OCI-LY1 (cell line): Measurements from ENCODE around the gene PRKCE.

Source experiments
- CTCF ChIP-seq: fragments of 200-600 bp; sonication (generic), shearing (Covaris generic); IDR thresholded peaks from 2 replicates; pipeline ENCODE4 v1.5.1; 2017; ENCODE audit warnings: mild to moderate bottlenecking, antibody characterized with exemption, low read length, moderate library complexity, mixed read lengths
- EZH2 ChIP-seq: fragments of 200-600 bp; sonication (generic), shearing (Covaris generic); IDR thresholded peaks from 2 replicates; pipeline ENCODE4 v1.8.0; 2017; ENCODE audit warnings: borderline replicate concordance, mixed run types, mild to moderate bottlenecking, antibody characterized with exemption, low read length, moderate library complexity, mixed read lengths

- TF ChIP-seq CTCF, result no peak
- TF ChIP-seq EZH2, result no peak
Measured at GRCh38 chr2:45841752-45842407, 190.4 kb downstream of the PRKCE start.
